Measurements from ENCODE around the gene PRPSAP2. TPM values are rescaled to one million over a fixed set of nuclear protein-coding genes. Genes with fewer than 3 reads are reported as not detected.
A peak's percentile ranks its signal among the peaks of the same experiment; 100 is the strongest.
"Not testable (repeated sequence)": the region's sequence is repeated elsewhere in the genome, so short reads cannot be mapped to it uniquely, and the experiment has no call there.

PRPSAP2 gene
- 10 to 100 TPM; 24.2 to 56.1 TPM for total RNA-seq
- polyA plus RNA-seq, result 10 to 100 TPM; 18.2 to 22.4 TPM
- long read RNA-seq, donor 1, transcript PRPSAP2-201 (12 exons, 1,910 nt), result major isoform, 11 of 12 reads
- long read RNA-seq, donor 1, partial matches to known transcripts, result 0 of 12 reads
- long read RNA-seq, donor 1, other reads (novel, unspliced or antisense), result 0 of 12 reads
- long read RNA-seq, donor 2, result 0 reads
- long read RNA-seq, donor 3, transcript PRPSAP2-201 (12 exons, 1,910 nt), result major isoform, 7 of 8 reads
- long read RNA-seq, donor 3, partial matches to known transcripts, result 0 of 8 reads
- long read RNA-seq, donor 3, other reads (novel, unspliced or antisense), result 0 of 8 reads
- long read RNA-seq, donor 4, partial matches to known transcripts, result 0 of 3 reads
- long read RNA-seq, donor 4, other reads (novel, unspliced or antisense), result 0 of 3 reads
- long read RNA-seq, donor 5, transcript PRPSAP2-201 (12 exons, 1,910 nt), result major isoform, 8 of 19 reads
- long read RNA-seq, donor 5, partial matches to known transcripts, result 9 of 19 reads
- long read RNA-seq, donor 5, other reads (novel, unspliced or antisense), result 0 of 19 reads

- Histone ChIP-seq H3K9me3 (ENCODE audit: control insufficient read depth in 4 of 4, insufficient read depth in 3 of 4, low read length in 3 of 4) (no peaks in the 10 kb centered on the region), H3K9ac (ENCODE audit: insufficient read depth in 1 of 2, low read length in 2 of 2) (peak within 1 kb of the TSS; percentile 81 to 82), H3K4me3 (peak within 1 kb of the TSS; percentile 76), H3K36me3 (ENCODE audit: control insufficient read depth in 4 of 4, insufficient read depth in 4 of 4, low read length in 4 of 4) (no peaks in the 10 kb centered on the region), H3K4me1 (ENCODE audit: control insufficient read depth in 5 of 5, insufficient read depth in 5 of 5, low read length in 5 of 5) (peaks cover 0 to 20% (median 6%) of the 10 kb centered on the region in 5 donors), H3K27ac (ENCODE audit: low read depth in 1 of 2, low read length in 1 of 2) (peak within 1 kb of the TSS; percentile 82 to 89), H3K27me3 (ENCODE audit: control insufficient read depth in 3 of 3, insufficient read depth in 3 of 3, low read length in 2 of 3) (no peaks in the 10 kb centered on the region)
- no peak for TF ChIP-seq CTCF (IDR thresholded peaks at IDR 0.05; ENCODE audit: control extremely low read depth, extremely low read depth)
- ATAC-seq (ENCODE audit: insufficient read depth, low FRiP score), result peak; percentile 94
- DNase-seq, result peak; percentile 95 to 97 (median 97)
- 0 to 1% methylated on average over 37 to 58 of the region's 58 CpGs for WGBS, 2 donors
Observed at GRCh38 chr17:18857864-18858566, at the start of gene PRPSAP2. Gene PRPSAP2, plus strand, starts transcription at chr17:18858131. Its CDS starts 7,703 bp downstream, at chr17:18865834.

- H3K27ac ChIP-seq (ENCODE audit: low read depth in 1 of 2, low read length in 1 of 2); DNase-seq; ATAC-seq (ENCODE audit: insufficient read depth, low FRiP score); H3K9me3 ChIP-seq (ENCODE audit: control insufficient read depth in 4 of 4, insufficient read depth in 3 of 4, low read length in 3 of 4); H3K4me1 ChIP-seq (ENCODE audit: control insufficient read depth in 5 of 5, insufficient read depth in 5 of 5, low read length in 5 of 5); H3K4me3 ChIP-seq; H3K27me3 ChIP-seq (ENCODE audit: control insufficient read depth in 3 of 3, insufficient read depth in 3 of 3, low read length in 2 of 3); H3K36me3 ChIP-seq (ENCODE audit: control insufficient read depth in 4 of 4, insufficient read depth in 4 of 4, low read length in 4 of 4); H3K9ac ChIP-seq (ENCODE audit: insufficient read depth in 1 of 2, low read length in 2 of 2): not testable (repeated sequence)
- WGBS, 2 donors, result 66 to 75% methylated on average over 3 of the region's 3 CpGs
Observed at GRCh38 chr17:18815924-18816323, 42.0 kb upstream of the PRPSAP2 start.

GRCh38 chr17:18816489-18817371, 41.2 kb upstream of the PRPSAP2 start:
- ATAC-seq (ENCODE audit: insufficient read depth, low FRiP score) (peak; percentile 62), DNase-seq (peak; percentile 38 to 85 (median 85))
- H3K27me3 ChIP-seq (ENCODE audit: control insufficient read depth in 3 of 3, insufficient read depth in 3 of 3, low read length in 2 of 3); H3K9me3 ChIP-seq (ENCODE audit: control insufficient read depth in 4 of 4, insufficient read depth in 3 of 4, low read length in 3 of 4); H3K27ac ChIP-seq (ENCODE audit: low read depth in 1 of 2, low read length in 1 of 2); H3K9ac ChIP-seq (ENCODE audit: insufficient read depth in 1 of 2, low read length in 2 of 2); H3K4me1 ChIP-seq (ENCODE audit: control insufficient read depth in 5 of 5, insufficient read depth in 5 of 5, low read length in 5 of 5); H3K4me3 ChIP-seq; H3K36me3 ChIP-seq (ENCODE audit: control insufficient read depth in 4 of 4, insufficient read depth in 4 of 4, low read length in 4 of 4): not testable (repeated sequence)
- 54 to 55% methylated on average over 9 of the region's 9 CpGs for WGBS, 2 donors
- TF ChIP-seq CTCF (IDR thresholded peaks at IDR 0.05; ENCODE audit: control extremely low read depth, extremely low read depth), result peak; percentile 44

- H3K9ac ChIP-seq (ENCODE audit: insufficient read depth in 1 of 2, low read length in 2 of 2); H3K36me3 ChIP-seq (ENCODE audit: control insufficient read depth in 4 of 4, insufficient read depth in 4 of 4, low read length in 4 of 4); H3K27ac ChIP-seq (ENCODE audit: low read depth in 1 of 2, low read length in 1 of 2); H3K27me3 ChIP-seq (ENCODE audit: control insufficient read depth in 3 of 3, insufficient read depth in 3 of 3, low read length in 2 of 3); H3K9me3 ChIP-seq (ENCODE audit: control insufficient read depth in 4 of 4, insufficient read depth in 3 of 4, low read length in 3 of 4); ATAC-seq (ENCODE audit: insufficient read depth, low FRiP score); H3K4me3 ChIP-seq; H3K4me1 ChIP-seq (ENCODE audit: control insufficient read depth in 5 of 5, insufficient read depth in 5 of 5, low read length in 5 of 5); DNase-seq: not testable (repeated sequence)
- WGBS, 2 donors, result 28 to 55% methylated on average over 1 of the region's 3 CpGs
Observed at GRCh38 chr17:18821430-18821829, 36.5 kb upstream of the PRPSAP2 start.

GRCh38 chr17:18827613-18828012, 30.3 kb upstream of the PRPSAP2 start:
- not testable (repeated sequence) for H3K4me3 ChIP-seq; H3K4me1 ChIP-seq (ENCODE audit: control insufficient read depth in 5 of 5, insufficient read depth in 5 of 5, low read length in 5 of 5); H3K9ac ChIP-seq (ENCODE audit: insufficient read depth in 1 of 2, low read length in 2 of 2); H3K36me3 ChIP-seq (ENCODE audit: control insufficient read depth in 4 of 4, insufficient read depth in 4 of 4, low read length in 4 of 4); ATAC-seq (ENCODE audit: insufficient read depth, low FRiP score); H3K27me3 ChIP-seq (ENCODE audit: control insufficient read depth in 3 of 3, insufficient read depth in 3 of 3, low read length in 2 of 3); H3K9me3 ChIP-seq (ENCODE audit: control insufficient read depth in 4 of 4, insufficient read depth in 3 of 4, low read length in 3 of 4); H3K27ac ChIP-seq (ENCODE audit: low read depth in 1 of 2, low read length in 1 of 2); DNase-seq
- no CpG with 5 or more reads among the region's 1 CpG for WGBS, 2 donors
